HG03575 (cell line): ENCODE data around the gene ZNF490.

ENCODE experiments used
- ATAC-seq: cut with Tn5 transposase; IDR thresholded peaks from one replicate; pipeline ENCODE4 v1.9.1; 2021; ENCODE audit not compliant: unreplicated experiment, insufficient number of reproducible peaks, low FRiP score; ENCODE audit errors: extremely low read depth

ZNF490 gene

DNA sequence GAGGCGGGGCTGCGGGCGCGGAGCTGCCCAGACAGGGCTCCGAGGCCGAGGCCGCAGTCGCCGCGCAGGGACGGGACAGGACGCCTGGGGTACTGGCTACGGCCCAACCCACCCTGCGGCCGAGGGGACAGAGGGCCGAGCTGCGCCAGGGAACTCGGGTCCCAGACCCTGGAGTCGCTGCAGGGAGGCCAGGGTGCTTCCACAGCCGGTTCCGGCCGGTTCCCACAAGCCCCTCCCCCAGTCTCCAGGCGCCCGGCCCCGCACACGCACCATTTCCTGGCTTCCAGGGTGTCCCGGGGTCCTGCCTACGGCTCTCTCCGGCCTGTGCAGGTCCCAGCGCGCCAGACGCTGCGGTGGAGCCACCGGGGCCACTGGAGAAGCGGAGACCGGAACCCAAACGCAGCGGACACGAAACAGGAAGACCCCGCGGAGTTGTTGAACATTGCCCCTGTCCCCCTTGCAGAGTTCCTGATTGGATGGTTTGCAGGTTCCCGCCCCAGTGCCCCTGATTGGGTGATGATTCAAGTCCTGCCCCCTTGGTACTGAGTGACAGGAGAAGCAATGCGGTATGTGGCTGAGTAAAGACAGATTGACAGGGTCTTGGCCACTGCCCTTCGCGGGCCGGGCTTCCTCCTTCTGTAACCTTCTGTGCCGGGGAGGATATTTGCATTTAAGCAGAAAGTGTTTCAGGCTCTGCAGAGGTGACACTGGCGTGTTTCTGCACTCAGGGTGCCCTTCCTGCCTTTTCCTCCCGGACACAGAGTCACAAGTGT lies 59.4 kb downstream of the ZNF490 start, which contains the start of gene ZNF564:
Gene ZNF564 (minus strand): TSS at position 423 of the 773 bp plus-strand sequence. CDS start 150 bp downstream, at position 273.
- peak; percentile 81 for ATAC-seq

- ATAC-seq = no peak
These were observed 63.7 kb downstream of the ZNF490 start for GRCh38 chr19:12546903-12547302.

DNA sequence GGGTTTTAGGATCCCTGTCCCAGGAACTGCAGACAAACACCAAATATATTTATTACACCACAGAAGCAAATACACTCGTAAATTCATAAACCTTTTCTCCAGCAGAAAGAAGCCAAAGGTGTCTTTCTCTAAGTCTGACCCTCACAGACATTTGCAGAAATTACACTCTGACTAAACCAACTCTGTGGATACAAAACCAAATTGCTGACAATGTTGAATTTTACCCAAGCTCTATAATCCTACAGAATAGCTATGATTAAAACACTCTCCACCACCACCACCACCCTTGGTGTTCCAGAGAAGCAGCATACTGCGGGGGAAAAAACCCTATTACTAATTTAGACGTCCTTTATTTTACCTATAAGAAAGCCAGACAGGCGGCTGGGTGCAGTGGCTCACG lies 64.5 kb downstream of the ZNF490 start:
- ATAC-seq = no peak

- no peak for ATAC-seq
These were observed 65.3 kb downstream of the ZNF490 start for GRCh38 chr19:12545267-12545666.

- no peak for ATAC-seq
These were observed 66.2 kb downstream of the ZNF490 start for GRCh38 chr19:12544401-12544876.

- no peak for ATAC-seq
These were observed 66.8 kb downstream of the ZNF490 start for GRCh38 chr19:12543855-12544254.
